Stimulated activated CD4-positive, alpha-beta T cell treated with anti-CD3 and anti-CD28 coated beads, Interleukin-15, amount 100 ng/mL, for 48 hours (primary cell): ENCODE measurements around the gene LIPE.

Source experiments
- DNase-seq, 2 donors: peaks; one replicate each; pipeline ENCODE4 v3.0.0-alpha.2; 2020; ENCODE audit warnings: low read depth in 2 of 2

Gene LIPE

GRCh38 chr19:42378225-42379215 lies 48.7 kb downstream of the LIPE start:
- no peak for DNase-seq

- DNase-seq, result no peak
These were observed 51.0 kb downstream of the LIPE start for GRCh38 chr19:42376177-42376555.

- DNase-seq, result no peak
These were observed 51.6 kb downstream of the LIPE start for GRCh38 chr19:42375415-42376176.

GRCh38 chr19:42374826-42375376 lies 52.3 kb downstream of the LIPE start:
- no peak for DNase-seq

- DNase-seq, result no peak
These were observed 56.5 kb downstream of the LIPE start for GRCh38 chr19:42370626-42371175.

- DNase-seq, result no peak
These were observed 57.1 kb downstream of the LIPE start for GRCh38 chr19:42370068-42370520.

GRCh38 chr19:42369433-42370067 lies 57.6 kb downstream of the LIPE start:
- DNase-seq, result no peak

- no peak for DNase-seq
These were observed 58.4 kb downstream of the LIPE start for GRCh38 chr19:42368765-42369164.

- no peak for DNase-seq
These were observed 58.8 kb downstream of the LIPE start for GRCh38 chr19:42368360-42368759.

GRCh38 chr19:42367929-42368328 lies 59.3 kb downstream of the LIPE start:
- DNase-seq, result no peak

- DNase-seq, result no peak
These were observed 60.5 kb downstream of the LIPE start for GRCh38 chr19:42366673-42367072.

GRCh38 chr19:42363614-42364346 lies 63.4 kb downstream of the LIPE start:
- DNase-seq, result no peak

GRCh38 chr19:42362891-42363440 lies 64.2 kb downstream of the LIPE start:
- no peak for DNase-seq

GRCh38 chr19:42362342-42362741 lies 64.8 kb downstream of the LIPE start:
- no peak for DNase-seq

GRCh38 chr19:42361545-42361910 lies 65.7 kb downstream of the LIPE start:
- DNase-seq, result no peak

- DNase-seq, result no peak
These were observed 66.2 kb downstream of the LIPE start for GRCh38 chr19:42360787-42361544.

GRCh38 chr19:42357290-42357689 lies 69.9 kb downstream of the LIPE start:
- no peak for DNase-seq

- no peak for DNase-seq
These were observed 70.5 kb downstream of the LIPE start for GRCh38 chr19:42356686-42357085.

- no peak for DNase-seq
These were observed 71.3 kb downstream of the LIPE start for GRCh38 chr19:42355896-42356295.
